ENCODE measurements around the gene IQCH.

DNA sequence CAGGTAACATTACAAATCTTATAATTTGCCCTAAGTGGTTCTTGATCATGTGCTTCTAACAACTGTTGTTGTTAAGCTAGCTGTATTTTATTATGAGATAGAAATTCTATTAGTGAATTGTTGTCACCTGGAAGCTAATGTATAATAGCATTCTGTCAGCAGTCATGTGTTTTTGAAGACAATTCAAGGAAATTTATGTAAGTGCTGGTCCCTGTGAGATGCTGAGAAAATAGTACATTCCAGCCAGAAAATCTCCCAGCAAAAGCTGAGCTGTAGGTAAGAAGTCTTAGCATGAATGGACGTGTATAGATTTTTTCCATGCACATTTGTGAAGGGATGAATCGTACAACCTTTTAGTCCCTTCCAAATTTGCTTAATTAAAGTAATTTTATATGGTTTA, 146.3 kb downstream of the IQCH start:
- TF ChIP-seq CTCF (IDR thresholded peaks at IDR 0.05) (no peak), POLR2A (IDR thresholded peaks at IDR 0.05) (no peak), POLR2AphosphoS5 (IDR thresholded peaks at IDR 0.05) (no peak)
